IPS-18c (cell line): ENCODE results near the gene ST6GALNAC2.
"Not testable (repeated sequence)": the region's sequence is repeated elsewhere in the genome, so short reads cannot be mapped to it uniquely, and the experiment has no call there.

ENCODE experiments used
- H3K4me3 ChIP-seq: 2 replicates; pipeline ENCODE4 v1.7.0; 2013; ENCODE audit warnings: low read depth, mild to moderate bottlenecking, low read length, moderate library complexity; ENCODE audit not compliant: insufficient read depth
- H3K9me3 ChIP-seq: one replicate; pipeline ENCODE4 v1.6.1; 2013; ENCODE audit warnings: mild to moderate bottlenecking, low read length, moderate library complexity; ENCODE audit not compliant: control insufficient read depth, insufficient read depth

The ST6GALNAC2 gene

GRCh38 chr17:76611080-76611749 lies 25.6 kb upstream of the ST6GALNAC2 start:
- H3K9me3 ChIP-seq, H3K4me3 ChIP-seq: not testable (repeated sequence)

GRCh38 chr17:76606685-76607084 lies 21.0 kb upstream of the ST6GALNAC2 start:
- H3K4me3 ChIP-seq, H3K9me3 ChIP-seq: not testable (repeated sequence)

GRCh38 chr17:76601065-76601464 lies 15.4 kb upstream of the ST6GALNAC2 start:
- no peak overlapping the region for H3K4me3 ChIP-seq
- H3K9me3 ChIP-seq, result no peaks in the 10 kb centered on the region

- no peaks in the 10 kb centered on the region for H3K9me3 ChIP-seq
Observed at GRCh38 chr17:76599694-76600460, 14.2 kb upstream of the ST6GALNAC2 start.

GRCh38 chr17:76598004-76598439 lies 12.4 kb upstream of the ST6GALNAC2 start:
- H3K4me3 ChIP-seq, result no peak overlapping the region
- H3K9me3 ChIP-seq, result no peaks in the 10 kb centered on the region

More at GRCh38 chr17:76599694-76600460, 14.2 kb upstream of the ST6GALNAC2 start:
- H3K4me3 ChIP-seq, result no peak overlapping the region

GRCh38 chr17:76597156-76598003 lies 11.7 kb upstream of the ST6GALNAC2 start:
- Histone ChIP-seq H3K4me3 (no peak overlapping the region), H3K9me3 (no peaks in the 10 kb centered on the region)

- H3K9me3 ChIP-seq, result no peaks in the 10 kb centered on the region
Observed at GRCh38 chr17:76594690-76595089, 9.0 kb upstream of the ST6GALNAC2 start.

GRCh38 chr17:76593959-76594358 lies 8.3 kb upstream of the ST6GALNAC2 start:
- Histone ChIP-seq H3K4me3 (no peak overlapping the region), H3K9me3 (no peaks in the 10 kb centered on the region)

More at GRCh38 chr17:76594690-76595089, 9.0 kb upstream of the ST6GALNAC2 start:
- H3K4me3 ChIP-seq, result no peak overlapping the region

- no peaks in the 10 kb centered on the region for H3K9me3 ChIP-seq
- no peak overlapping the region for H3K4me3 ChIP-seq
Observed at GRCh38 chr17:76593384-76593826, 7.7 kb upstream of the ST6GALNAC2 start.

GRCh38 chr17:76588182-76588581 lies 2.5 kb upstream of the ST6GALNAC2 start:
- H3K4me3 ChIP-seq, result no peak overlapping the region

GRCh38 chr17:76586741-76587487 lies 1.3 kb upstream of the ST6GALNAC2 start:
- no peaks in the 10 kb centered on the region for H3K9me3 ChIP-seq
- H3K4me3 ChIP-seq, result no peak overlapping the region

More at GRCh38 chr17:76588182-76588581, 2.5 kb upstream of the ST6GALNAC2 start:
- H3K9me3 ChIP-seq, result no peaks in the 10 kb centered on the region

- Histone ChIP-seq H3K4me3 (peak overlapping the region; percentile 56), H3K9me3 (no peaks in the 10 kb centered on the region)
Observed at GRCh38 chr17:76585033-76585648, 519 bp downstream of the ST6GALNAC2 start.

- Histone ChIP-seq H3K4me3 (peak overlapping the region; percentile 56), H3K9me3 (no peaks in the 10 kb centered on the region)
Observed at GRCh38 chr17:76584427-76585032, 1.1 kb downstream of the ST6GALNAC2 start.

- Histone ChIP-seq H3K4me3 (no peak overlapping the region), H3K9me3 (no peaks in the 10 kb centered on the region)
Observed at GRCh38 chr17:76582660-76583059, 3.0 kb downstream of the ST6GALNAC2 start.

GRCh38 chr17:76581515-76581914 lies 4.1 kb downstream of the ST6GALNAC2 start:
- H3K4me3 ChIP-seq, result no peak overlapping the region
- H3K9me3 ChIP-seq, result no peaks in the 10 kb centered on the region

GRCh38 chr17:76579281-76579680 lies 6.4 kb downstream of the ST6GALNAC2 start:
- no peak overlapping the region for H3K4me3 ChIP-seq

More at GRCh38 chr17:76579281-76579680, 6.4 kb downstream of the ST6GALNAC2 start:
- no peaks in the 10 kb centered on the region for H3K9me3 ChIP-seq
